H1 (cell line): ENCODE data around the gene JMJD7. TPM values are rescaled to one million over a fixed set of nuclear protein-coding genes. Genes with fewer than 3 reads are reported as not detected.

Experiments used
- CTCF ChIA-PET: fragments of 300-600 bp; sonication (Branson Sonifier 250); formaldehyde crosslinking; loops from one replicate; lab custom pipeline; 2021; ENCODE audit not compliant: partially characterized antibody; lab: Charles Lee
- POLR2A ChIA-PET: fragments of 300-600 bp; sonication (Branson Sonifier 250); formaldehyde crosslinking; loops from one replicate; lab custom pipeline; 2021; ENCODE audit warnings: inconsistent platforms; ENCODE audit not compliant: partially characterized antibody; lab: Charles Lee
- DNase-seq, 2 experiments: peaks; one replicate each; pipeline versions ENCODE4 v3.0.0 to v3.0.0-alpha.2; 2010 to 2022; ENCODE audit warnings: low spot score in 2 of 2, low read depth in 1 of 2, mixed read lengths in 1 of 2
- FAIRE-seq: peaks from 2 replicates; lab custom pipeline; 2011; peaks lifted over from hg19 to GRCh38; lab: Jason Lieb, UNC
- H2AFZ ChIP-seq: 2 replicates; pipeline ENCODE4 v1.8.1; 2012; ENCODE audit warnings: low read length, inconsistent platforms
- H2AK5ac ChIP-seq: 2 replicates; pipeline ENCODE4 v1.6.1; 2013; ENCODE audit warnings: low read depth, low read length
- H2BK120ac ChIP-seq: replicated peaks from 2 replicates; pipeline ENCODE3; 2013; ENCODE audit warnings: low read depth, low read length, inconsistent platforms
- H2BK12ac ChIP-seq: 2 replicates; pipeline ENCODE4 v1.6.1; 2013; ENCODE audit warnings: low read depth, low read length
- H2BK15ac ChIP-seq: 2 replicates; pipeline ENCODE4 v1.6.1; 2013; ENCODE audit warnings: low read length
- H2BK20ac ChIP-seq: 2 replicates; pipeline ENCODE4 v1.6.1; 2013; ENCODE audit warnings: low read length
- H2BK5ac ChIP-seq: 2 replicates; pipeline ENCODE4 v1.6.1; 2013; ENCODE audit warnings: low read depth, low read length
- H3K14ac ChIP-seq: 2 replicates; pipeline ENCODE4 v1.6.1; 2013; ENCODE audit warnings: inconsistent platforms; ENCODE audit not compliant: insufficient read length
- H3K18ac ChIP-seq: 2 replicates; pipeline ENCODE4 v1.6.1; 2013; ENCODE audit warnings: low read length; ENCODE audit errors: extremely low read depth
- H3K23ac ChIP-seq: 2 replicates; pipeline ENCODE4 v1.6.1; 2013; ENCODE audit warnings: inconsistent platforms; ENCODE audit not compliant: insufficient read length
- H3K23me2 ChIP-seq: 2 replicates; pipeline ENCODE4 v1.6.1; 2013; ENCODE audit warnings: low read depth, low read length
- H3K27ac ChIP-seq: 2 replicates; pipeline ENCODE4 v1.6.1; 2011; ENCODE audit warnings: low read depth, low read length, inconsistent platforms
- H3K27me3 ChIP-seq, 4 experiments: replicated peaks in 1 of 4; 1 replicate in 1 of 4; 2 replicates in 3 of 4; pipeline versions ENCODE4 v1.6.1 to v1.8.1; 2011 to 2013; ENCODE audit warnings: low read length in 3 of 4, mild to moderate bottlenecking in 3 of 4, inconsistent platforms in 2 of 4, mixed read lengths in 2 of 4, moderate library complexity in 1 of 4; ENCODE audit not compliant: control insufficient read depth in 3 of 4, insufficient read depth in 3 of 4; ENCODE audit errors: extremely low read depth in 1 of 4
- H3K36me3 ChIP-seq, 4 experiments: 2 replicates each; pipeline versions ENCODE4 v1.6.1 to v1.8.1; 2011 to 2013; ENCODE audit warnings: mild to moderate bottlenecking in 4 of 4, low read length in 3 of 4, moderate library complexity in 2 of 4, control low read depth in 1 of 4, inconsistent platforms in 1 of 4; ENCODE audit not compliant: insufficient read depth in 4 of 4, control insufficient read depth in 2 of 4
- H3K4ac ChIP-seq: replicated peaks from 2 replicates; pipeline ENCODE3; 2013; ENCODE audit warnings: low read length, low read depth, mixed read lengths, inconsistent platforms; ENCODE audit not compliant: insufficient read length
- H3K4me1 ChIP-seq, 4 experiments: replicated peaks in 1 of 4; 1 replicate in 1 of 4; 2 replicates in 3 of 4; pipeline versions ENCODE4 v1.6.1 to v1.8.1; 2011 to 2013; ENCODE audit warnings: low read length in 3 of 4, inconsistent platforms in 2 of 4, mixed read lengths in 1 of 4; ENCODE audit not compliant: insufficient read depth in 4 of 4, control insufficient read depth in 3 of 4
- H3K4me2 ChIP-seq, 2 experiments: 2 replicates each; pipeline versions ENCODE4 v1.6.1 to v1.8.1; 2011 to 2013; ENCODE audit warnings: low read depth in 2 of 2, low read length in 2 of 2, control low read depth in 1 of 2, inconsistent platforms in 1 of 2, mild to moderate bottlenecking in 1 of 2; ENCODE audit not compliant: insufficient read depth in 1 of 2
- H3K4me3 ChIP-seq, 4 experiments: fragments of 200-600, 300-600 bp in 1 of 4; sonication (generic), shearing (Covaris generic), sonication (Bioruptor Twin) in 1 of 4; 2 replicates each; pipeline versions ENCODE4 v1.5.1 to v1.8.1; 2011 to 2016; ENCODE audit warnings: low read length in 4 of 4, low read depth in 3 of 4, control low read depth in 2 of 4, inconsistent platforms in 2 of 4, mild to moderate bottlenecking in 2 of 4, mixed read lengths in 1 of 4, moderate library complexity in 1 of 4; ENCODE audit not compliant: insufficient read depth in 2 of 4; ENCODE audit errors: extremely low read depth in 1 of 4
- H3K56ac ChIP-seq: replicated peaks from 2 replicates; pipeline ENCODE3; 2013; ENCODE audit warnings: low read depth, mild to moderate bottlenecking, mixed read lengths, low read length, inconsistent platforms; ENCODE audit not compliant: insufficient read length
- H3K79me1 ChIP-seq: 2 replicates; pipeline ENCODE4 v1.6.1; 2013; ENCODE audit warnings: low read depth, low read length, control low read depth
- H3K79me2 ChIP-seq, 2 experiments: 2 replicates each; pipeline versions ENCODE4 v1.6.1 to v1.8.1; 2012 to 2013; ENCODE audit warnings: low read length in 2 of 2, mild to moderate bottlenecking in 2 of 2, inconsistent platforms in 1 of 2; ENCODE audit not compliant: insufficient read depth in 2 of 2, control insufficient read depth in 1 of 2
- H3K9ac ChIP-seq, 4 experiments: replicated peaks in 1 of 4; 1 replicate in 1 of 4; 2 replicates in 3 of 4; pipeline versions ENCODE4 v1.6.1 to v1.8.1; 2011 to 2013; ENCODE audit warnings: low read depth in 3 of 4, low read length in 3 of 4, control low read depth in 2 of 4, mild to moderate bottlenecking in 2 of 4, moderate library complexity in 2 of 4, inconsistent platforms in 1 of 4; ENCODE audit errors: extremely low read depth in 1 of 4
- H3K9me3 ChIP-seq, 2 experiments: 2 replicates each; pipeline versions ENCODE4 v1.6.1 to v1.8.1; 2012 to 2013; ENCODE audit warnings: mild to moderate bottlenecking in 2 of 2, moderate library complexity in 2 of 2, control low read depth in 1 of 2, inconsistent platforms in 1 of 2, low read depth in 1 of 2, low read length in 1 of 2, mixed read lengths in 1 of 2; ENCODE audit not compliant: insufficient read depth in 2 of 2
- H4K20me1 ChIP-seq, 2 experiments: replicated peaks in 1 of 2; 2 replicates each; pipeline versions ENCODE3 to v1.8.1; 2011 to 2013; ENCODE audit warnings: inconsistent platforms in 2 of 2, low read length in 2 of 2, mild to moderate bottlenecking in 1 of 2; ENCODE audit not compliant: insufficient read depth in 2 of 2, control insufficient read depth in 1 of 2
- H4K5ac ChIP-seq: 2 replicates; pipeline ENCODE4 v1.6.1; 2013; ENCODE audit warnings: low read length, low read depth, mixed read lengths, inconsistent platforms; ENCODE audit not compliant: insufficient read length
- H4K8ac ChIP-seq: 2 replicates; pipeline ENCODE4 v1.8.0; 2013; ENCODE audit warnings: mild to moderate bottlenecking, moderate library complexity, low read length, inconsistent platforms; ENCODE audit not compliant: insufficient read depth; ENCODE audit errors: extremely low read depth
- H4K91ac ChIP-seq: replicated peaks from 2 replicates; pipeline ENCODE3; 2013; ENCODE audit warnings: low read length, mixed read lengths, inconsistent platforms; ENCODE audit not compliant: insufficient read length
- CBX8 ChIP-seq: fragments of 300-800, 300-1000 bp; sonication (generic); IDR thresholded peaks from 2 replicates; pipeline ENCODE4 v1.7.1; 2016; ENCODE audit warnings: low read depth, low read length, borderline replicate concordance
- KDM4A ChIP-seq: IDR thresholded peaks from one replicate; pipeline ENCODE4 v1.7.1; 2012; ENCODE audit warnings: low read depth, mild to moderate bottlenecking, moderate library complexity, low read length, inconsistent platforms; ENCODE audit not compliant: severe bottlenecking
- PHF8 ChIP-seq: fragments of 200-600 bp; sonication (generic); conservative IDR thresholded peaks from 2 replicates; pipeline ENCODE4 v1.7.1; 2012; ENCODE audit warnings: low read depth, mild to moderate bottlenecking, inconsistent platforms, low read length, moderate library complexity
- POU5F1 ChIP-seq: IDR thresholded peaks from 2 replicates; pipeline ENCODE4 v1.6.1; 2011; ENCODE audit warnings: low read depth, mild to moderate bottlenecking, low read length, moderate library complexity
- RBBP5 ChIP-seq: IDR thresholded peaks from 2 replicates; pipeline ENCODE4 v1.7.1; 2012; ENCODE audit warnings: low read depth, mild to moderate bottlenecking, inconsistent platforms, low read length, moderate library complexity, borderline replicate concordance
- RNF2 ChIP-seq: fragments of 200-900, 300-1000 bp; sonication (generic); IDR thresholded peaks from 2 replicates; pipeline ENCODE4 v1.7.1; 2016; ENCODE audit warnings: borderline replicate concordance, low read depth, mild to moderate bottlenecking, antibody characterized with exemption, low read length; ENCODE audit not compliant: poor library complexity, severe bottlenecking; ENCODE audit errors: missing control alignments
- SIN3A ChIP-seq, 2 experiments: IDR thresholded peaks in 1 of 2; conservative IDR thresholded peaks in 1 of 2; 2 replicates each; pipeline ENCODE4 v1.6.1; 2011 to 2012; ENCODE audit warnings: low read length in 2 of 2, improper control_type of control experiment in 1 of 2, low read depth in 1 of 2, mild to moderate bottlenecking in 1 of 2
- SRF ChIP-seq: IDR thresholded peaks from 2 replicates; pipeline ENCODE4 v1.6.1; 2011; ENCODE audit warnings: mild to moderate bottlenecking, low read depth, low read length, moderate library complexity
- WGBS, 2 experiments: shearing (Covaris generic) in 1 of 2; methylation state at CpG; one replicate each; pipeline versions ENCODE4 v1.1.6 to v1.1.7; 2013 to 2015; ENCODE audit warnings: low lambda C conversion rate in 2 of 2, mixed read lengths in 2 of 2, inconsistent platforms in 1 of 2, low coverage in 1 of 2, missing lambda C conversion rate in 1 of 2; ENCODE audit not compliant: insufficient replicate concordance in 2 of 2, insufficient coverage in 1 of 2, insufficient read length in 1 of 2; ENCODE audit errors: extremely low coverage in 1 of 2, missing lambda C conversion rate in 1 of 2; 5-methylcytosine and 5-hydroxymethylcytosine counted together
- polyA plus RNA-seq, 7 experiments: library from polyadenylated mRNA; depleted of rRNA in 3 of 7; stranded (reverse) in 5 of 7; unstranded in 2 of 7; fragments of >200 nt in 5 of 7; fragments of 200-250 nt in 2 of 7; gene quantifications; 1 replicate in 5 of 7; 2 replicates in 1 of 7; 4 replicates in 1 of 7; pipeline versions ENCODE4 v1.2.1 to v1.2.3, GENCODE V29; 2011 to 2013; ENCODE audit warnings: missing spikeins in 2 of 7, mixed read lengths in 2 of 7
- total RNA-seq: library from RNA; stranded (reverse); fragmentation: NEBNext Ultra II Directional; extraction: Animal tissue kit (Norgen Biotek cat#: 25700); gene quantifications from 2 replicates; pipeline ENCODE4 v1.2.1, GENCODE V29; 2021
- TF ChIP-seq, protein P1 (sequence below): IDR thresholded peaks from 2 replicates; pipeline ENCODE4 v1.6.1; 2011; ENCODE audit warnings: low read length, improper control_type of control experiment
- TF ChIP-seq, protein P2 (sequence below): IDR thresholded peaks from 2 replicates; pipeline ENCODE4 v1.6.1; 2011; ENCODE audit warnings: low read depth, mild to moderate bottlenecking, low read length; ENCODE audit not compliant: insufficient read depth

Gene JMJD7
- total and polyA plus RNA-seq, 2 of the 8 experiments (the other 6 are each of a cell fraction or from before 2014, with no cell fraction given) = 15.0 to 20.0 TPM

GRCh38 chr15:41847206-41847605 lies 19.3 kb downstream of the JMJD7 start:
- no peak for FAIRE-seq
- no peak overlapping the region for H3K9ac ChIP-seq
- no peak overlapping the region for H3K4ac ChIP-seq
- H4K8ac ChIP-seq = no peak overlapping the region
- no peak overlapping the region for H4K5ac ChIP-seq
- WGBS, 2 experiments = 95% methylated on average over 13 of the region's 14 CpGs; no CpG with 5 or more reads in 1 of the 2 experiments
- no peak overlapping the region for H3K14ac ChIP-seq
- no peaks in the 10 kb centered on the region for H3K79me1 ChIP-seq
- H3K9me3 ChIP-seq = no peaks in the 10 kb centered on the region
- H4K20me1 ChIP-seq = no peaks in the 10 kb centered on the region
- H4K91ac ChIP-seq = no peak overlapping the region
- no peaks in the 10 kb centered on the region for H3K27me3 ChIP-seq
- no peak overlapping the region for H2AK5ac ChIP-seq
- H2BK20ac ChIP-seq = no peak overlapping the region
- H2AFZ ChIP-seq = no peak overlapping the region
- H3K4me2 ChIP-seq = no peak overlapping the region
- no peak overlapping the region for H3K18ac ChIP-seq
- ChIA-PET POLR2A (interaction anchor here (1.0 to 1.4 kb wide), 4 partner anchors 11 to 34 kb away, joined by 3 to 5 read pairs (median 4); no protein-coding TSS in a partner anchor), CTCF (interaction anchor here (1.0 to 6.7 kb wide), 5 partner anchors 10 to 34 kb away, joined by 4 to 30 read pairs (median 5); no protein-coding TSS in a partner anchor)
- DNase-seq = no peak
- 0 out of 2 replicates have a peak, but pooled peaks cover 2% of the 10 kb centered on the region for H3K23me2 ChIP-seq
- H3K4me3 ChIP-seq = no peak overlapping the region
- H3K27ac ChIP-seq = no peak overlapping the region
- no peaks in the 10 kb centered on the region; a peak in 1 of 7 replicates for H3K4me1 ChIP-seq
- no peak overlapping the region for H3K23ac ChIP-seq
- no peak overlapping the region for H2BK15ac ChIP-seq
- no peak overlapping the region for H2BK12ac ChIP-seq
- no peak overlapping the region for H2BK120ac ChIP-seq
- no peaks in the 10 kb centered on the region for H3K79me2 ChIP-seq
- no peak overlapping the region for H2BK5ac ChIP-seq
- H3K36me3 ChIP-seq = peaks cover 0 to 7% (median 2%) of the 10 kb centered on the region in 4 experiments; a peak in 3 of 8 replicates
- H3K56ac ChIP-seq = no peak overlapping the region
- TF ChIP-seq, protein P1, sequence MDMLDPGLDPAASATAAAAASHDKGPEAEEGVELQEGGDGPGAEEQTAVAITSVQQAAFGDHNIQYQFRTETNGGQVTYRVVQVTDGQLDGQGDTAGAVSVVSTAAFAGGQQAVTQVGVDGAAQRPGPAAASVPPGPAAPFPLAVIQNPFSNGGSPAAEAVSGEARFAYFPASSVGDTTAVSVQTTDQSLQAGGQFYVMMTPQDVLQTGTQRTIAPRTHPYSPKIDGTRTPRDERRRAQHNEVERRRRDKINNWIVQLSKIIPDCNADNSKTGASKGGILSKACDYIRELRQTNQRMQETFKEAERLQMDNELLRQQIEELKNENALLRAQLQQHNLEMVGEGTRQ = no peak
- TF ChIP-seq SIN3A (conservative IDR thresholded peaks at IDR 0.05 in 1 of 2, IDR thresholded peaks at IDR 0.05 in 1 of 2; ENCODE audit: low read depth in 1 of 2, low read length in 2 of 2) (no peak), RNF2 (no peak), SRF (no peak), RBBP5 (no peak), KDM4A (no peak), CBX8 (no peak), POU5F1 (no peak), PHF8 (no peak)
- TF ChIP-seq, protein P2, sequence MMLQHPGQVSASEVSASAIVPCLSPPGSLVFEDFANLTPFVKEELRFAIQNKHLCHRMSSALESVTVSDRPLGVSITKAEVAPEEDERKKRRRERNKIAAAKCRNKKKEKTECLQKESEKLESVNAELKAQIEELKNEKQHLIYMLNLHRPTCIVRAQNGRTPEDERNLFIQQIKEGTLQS = no peak
